ENCODE data around the gene PADI2.

Gene PADI2

DNA sequence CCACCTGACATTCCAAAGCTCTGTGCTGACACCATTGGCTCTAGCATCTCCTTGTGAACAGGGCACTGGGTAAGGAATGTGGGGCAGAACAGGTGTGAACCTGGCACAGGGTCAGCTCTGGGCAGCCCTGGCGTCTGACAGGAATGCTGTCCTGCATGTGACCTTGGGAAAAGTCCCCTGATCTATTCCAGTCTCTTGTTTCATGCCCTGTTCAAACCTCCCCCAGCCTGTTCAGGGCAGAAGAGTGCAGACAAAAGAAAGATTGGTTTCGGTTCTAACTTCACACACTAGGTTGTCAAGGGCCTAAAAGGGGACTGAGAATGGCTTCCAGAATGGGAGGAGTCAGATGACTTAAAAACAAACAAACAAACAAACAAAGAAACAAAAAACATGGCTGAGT is 37.8 kb downstream of the PADI2 start:
- DNase-seq (ENCODE audit: low read depth) = no peak
- no peak overlapping the region for H3K4me3 ChIP-seq (replicated peaks; ENCODE audit: low read depth, low read length)
- TF ChIP-seq, protein P1, sequence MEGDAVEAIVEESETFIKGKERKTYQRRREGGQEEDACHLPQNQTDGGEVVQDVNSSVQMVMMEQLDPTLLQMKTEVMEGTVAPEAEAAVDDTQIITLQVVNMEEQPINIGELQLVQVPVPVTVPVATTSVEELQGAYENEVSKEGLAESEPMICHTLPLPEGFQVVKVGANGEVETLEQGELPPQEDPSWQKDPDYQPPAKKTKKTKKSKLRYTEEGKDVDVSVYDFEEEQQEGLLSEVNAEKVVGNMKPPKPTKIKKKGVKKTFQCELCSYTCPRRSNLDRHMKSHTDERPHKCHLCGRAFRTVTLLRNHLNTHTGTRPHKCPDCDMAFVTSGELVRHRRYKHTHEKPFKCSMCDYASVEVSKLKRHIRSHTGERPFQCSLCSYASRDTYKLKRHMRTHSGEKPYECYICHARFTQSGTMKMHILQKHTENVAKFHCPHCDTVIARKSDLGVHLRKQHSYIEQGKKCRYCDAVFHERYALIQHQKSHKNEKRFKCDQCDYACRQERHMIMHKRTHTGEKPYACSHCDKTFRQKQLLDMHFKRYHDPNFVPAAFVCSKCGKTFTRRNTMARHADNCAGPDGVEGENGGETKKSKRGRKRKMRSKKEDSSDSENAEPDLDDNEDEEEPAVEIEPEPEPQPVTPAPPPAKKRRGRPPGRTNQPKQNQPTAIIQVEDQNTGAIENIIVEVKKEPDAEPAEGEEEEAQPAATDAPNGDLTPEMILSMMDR (IDR thresholded peaks at IDR 0.05; ENCODE audit: low read length, missing control alignments) = no peak

DNA sequence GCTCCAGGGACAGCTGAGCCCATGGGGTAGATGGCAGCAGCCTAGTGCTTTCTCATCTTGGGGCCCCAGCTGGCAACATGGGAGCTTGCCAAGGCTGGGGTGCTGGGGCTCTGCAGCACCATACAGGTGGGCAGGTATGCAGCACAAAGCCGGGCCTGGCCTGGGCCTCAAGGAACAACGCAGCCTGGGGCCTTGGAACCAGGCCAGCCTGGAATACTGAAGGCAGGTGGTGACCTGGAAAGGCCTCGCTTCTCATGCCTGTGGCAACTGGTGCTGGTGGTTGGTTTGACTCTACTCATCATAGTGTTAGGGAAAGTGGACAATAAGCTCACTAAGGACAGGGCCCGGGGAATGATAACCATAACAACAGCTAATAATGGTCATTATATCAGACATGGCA is 38.4 kb downstream of the PADI2 start:
- no peak for DNase-seq (ENCODE audit: low read depth)
- TF ChIP-seq, protein P1 (IDR thresholded peaks at IDR 0.05; ENCODE audit: low read length, missing control alignments) = no peak
- no peak overlapping the region for H3K4me3 ChIP-seq (replicated peaks; ENCODE audit: low read depth, low read length)

DNA sequence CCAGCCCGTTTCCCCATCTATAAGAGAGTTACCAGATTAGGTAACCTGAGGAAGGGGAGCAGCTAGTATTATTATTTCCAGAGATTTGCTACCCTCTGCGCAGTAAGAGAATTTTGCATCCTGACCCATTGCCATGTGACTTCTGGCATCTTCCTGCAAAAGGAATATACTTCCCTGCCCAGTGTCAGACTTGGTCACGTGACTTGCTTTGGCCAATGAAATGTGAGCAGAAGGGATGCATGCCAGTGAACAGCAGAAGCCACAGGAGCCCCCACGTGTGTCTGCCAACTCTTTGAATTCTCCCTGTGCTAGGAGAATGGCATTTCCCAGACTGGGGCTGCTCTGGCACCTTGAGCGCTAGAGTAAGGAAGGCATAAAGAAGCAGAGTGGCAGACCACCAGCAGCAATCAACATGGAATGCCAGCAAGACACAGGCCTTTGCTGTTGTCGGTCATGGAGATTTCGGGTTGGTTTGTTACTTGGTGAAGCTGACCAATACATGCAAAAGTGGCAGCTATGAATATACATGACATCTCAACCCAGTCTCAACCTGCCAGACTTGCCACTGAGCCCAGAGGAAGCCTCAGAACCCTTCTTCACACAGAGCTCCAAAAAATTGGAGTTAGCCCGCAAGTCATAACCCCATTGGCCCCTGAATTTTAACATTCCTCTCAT is 39.0 kb downstream of the PADI2 start:
- no peak for DNase-seq (ENCODE audit: low read depth)
- H3K4me3 ChIP-seq (replicated peaks; ENCODE audit: low read depth, low read length) = no peak overlapping the region
- TF ChIP-seq, protein P1 (IDR thresholded peaks at IDR 0.05; ENCODE audit: low read length, missing control alignments) = no peak

DNA sequence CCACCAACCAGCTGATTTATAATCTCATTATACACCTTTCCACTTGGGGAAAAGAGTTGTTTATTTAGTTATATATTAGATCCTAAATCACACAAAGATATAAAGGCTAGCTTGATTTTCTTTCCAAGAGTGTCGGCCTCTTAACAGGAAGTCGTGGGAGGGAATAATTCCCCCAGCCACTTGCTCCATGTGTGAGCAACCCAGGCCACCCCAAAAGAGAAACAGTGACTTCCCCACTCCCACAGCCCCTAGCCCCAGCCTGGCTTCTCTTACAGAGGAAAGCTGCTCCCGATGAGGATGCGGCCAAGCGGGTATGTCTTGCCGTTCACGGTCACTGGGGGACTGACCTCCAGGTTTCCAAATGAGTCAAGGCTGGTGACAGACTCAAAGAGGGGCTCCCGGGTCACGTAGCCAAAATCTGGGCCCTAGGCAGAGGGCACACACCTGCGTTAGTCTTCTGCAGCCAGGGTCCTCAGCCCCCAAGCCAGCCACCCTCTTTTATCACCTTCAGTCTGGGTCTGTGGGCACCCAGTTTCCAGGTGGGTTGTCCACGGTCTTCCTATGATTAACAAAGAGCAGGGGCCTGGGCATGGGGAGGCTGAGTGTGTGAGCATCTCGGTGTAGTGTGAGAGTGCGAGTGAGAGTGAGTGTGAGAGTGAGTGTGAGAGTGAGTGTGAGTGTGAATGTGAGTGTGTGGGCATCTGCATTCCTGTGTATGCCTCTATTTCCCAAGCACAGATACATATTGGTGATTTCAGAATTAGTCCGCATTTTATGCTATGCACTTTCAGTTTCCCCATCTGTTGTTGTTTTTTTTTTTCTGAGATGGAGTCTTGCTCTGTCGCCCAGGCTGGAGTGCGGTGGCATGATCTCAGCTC is 40.0 kb downstream of the PADI2 start:
- TF ChIP-seq, protein P1 (IDR thresholded peaks at IDR 0.05; ENCODE audit: low read length, missing control alignments) = no peak
- DNase-seq (ENCODE audit: low read depth) = no peak
- no peak overlapping the region for H3K4me3 ChIP-seq (replicated peaks; ENCODE audit: low read depth, low read length)

DNA sequence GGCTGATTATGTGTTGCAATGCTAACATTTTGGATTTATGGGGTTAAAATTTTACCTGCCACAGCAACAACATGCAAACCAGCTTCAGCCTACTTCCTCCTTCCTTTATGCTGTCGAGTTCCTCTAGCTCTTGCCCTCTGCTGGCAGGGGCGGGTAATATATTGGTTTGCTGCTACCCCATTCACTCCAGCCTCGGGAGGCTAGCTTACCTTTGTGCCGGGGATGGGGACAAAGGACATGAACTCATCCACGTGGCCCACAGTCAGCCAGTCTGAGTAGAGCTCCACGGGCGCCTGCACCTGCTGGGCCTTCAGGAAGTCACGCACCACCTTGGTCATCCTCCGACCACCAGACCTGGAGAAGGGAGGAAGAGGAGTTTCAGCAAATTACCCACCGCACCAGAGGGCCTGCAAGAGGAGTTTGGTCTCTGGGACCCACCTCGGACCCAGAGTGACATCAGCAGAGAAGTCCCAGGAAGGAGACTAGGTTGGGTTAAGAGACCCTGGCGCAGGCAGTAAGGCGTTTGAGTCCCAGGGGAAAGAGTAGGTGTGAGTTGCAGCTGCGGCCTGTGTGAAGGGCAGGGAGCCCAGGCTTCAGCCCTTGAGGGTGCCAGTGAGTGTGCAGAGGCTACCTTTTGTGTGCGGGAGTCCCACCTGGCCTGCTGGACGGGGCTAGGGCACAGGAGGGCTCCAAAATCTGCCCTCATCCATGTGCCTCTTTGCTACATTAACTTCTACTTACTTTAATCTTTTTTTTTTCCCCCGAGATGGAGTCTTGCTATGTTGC is 43.6 kb downstream of the PADI2 start:
- peak; percentile 31 for DNase-seq (ENCODE audit: low read depth)
- TF ChIP-seq, protein P1 (IDR thresholded peaks at IDR 0.05; ENCODE audit: low read length, missing control alignments) = peak; percentile 43
- H3K4me3 ChIP-seq (replicated peaks; ENCODE audit: low read depth, low read length) = no peak overlapping the region

DNA sequence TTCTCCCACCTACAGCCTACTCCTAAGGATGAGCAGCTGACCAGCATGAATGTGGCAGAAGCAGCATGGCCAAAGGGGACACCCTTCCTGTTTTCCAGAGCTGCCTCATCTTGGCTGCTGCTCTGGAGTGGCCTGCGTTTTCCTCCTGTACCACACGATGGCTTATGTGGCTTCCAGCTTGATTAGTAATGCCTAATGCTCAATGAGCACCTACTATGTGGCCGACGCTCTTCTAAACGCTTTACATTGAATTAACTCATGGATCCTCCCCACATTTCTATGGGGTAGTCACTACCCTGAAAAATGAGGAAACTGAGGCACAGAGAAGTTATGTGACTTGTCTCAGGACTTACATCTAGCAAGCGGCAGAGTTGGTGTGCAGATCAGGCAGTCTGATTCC is 47.5 kb downstream of the PADI2 start:
- DNase-seq (ENCODE audit: low read depth) = no peak
- H3K4me3 ChIP-seq (replicated peaks; ENCODE audit: low read depth, low read length) = no peak overlapping the region
- TF ChIP-seq, protein P1 (IDR thresholded peaks at IDR 0.05; ENCODE audit: low read length, missing control alignments) = no peak

Measured in fibroblast of pulmonary artery (primary cell).